HCT116 (cell line): ENCODE data around the gene CIZ1. TPM values are rescaled to one million over a fixed set of nuclear protein-coding genes. Genes with fewer than 3 reads are reported as not detected.

ENCODE experiments used
- ATAC-seq: fragments of 200-7000 bp; cut with Tn5 transposase; 2 replicates; pipeline ENCODE4 v1.9.1; 2020; ENCODE audit warnings: mild to moderate bottlenecking, moderate library complexity
- BruUV-seq: library from RNA; stranded (reverse); fragments of 400-500 nt; replicated peaks from 2 replicates; lab custom pipeline; 2021; lab: Mats Ljungman, UMichigan
- CTCF ChIA-PET: fragments of 300-600 bp; sonication (Branson Sonifier 250); formaldehyde crosslinking; loops from one replicate; lab custom pipeline; 2021; ENCODE audit warnings: antibody characterized with exemption; lab: Charles Lee
- POLR2A ChIA-PET: fragments of 300-600, 350-600 bp; sonication (Branson Sonifier 250); formaldehyde crosslinking; loops from one replicate; lab custom pipeline; 2021; ENCODE audit warnings: antibody characterized with exemption; lab: Charles Lee
- RAD21 ChIA-PET, 2 experiments: fragments of 300-600 bp; sonication (Branson Sonifier 250); formaldehyde crosslinking; loops; one replicate each; lab custom pipeline; 2023; ENCODE audit warnings: low total read pairs in 2 of 2; ENCODE audit not compliant: uncharacterized antibody in 2 of 2, unreplicated experiment in 2 of 2, low non-redundant PET in 1 of 2; lab: Charles Lee
- DNase-seq: peaks from one replicate; pipeline ENCODE4 v3.0.0-alpha.2; 2010; ENCODE audit warnings: low read depth, low spot score
- H2AFZ ChIP-seq: fragments of 200-600 bp; shearing (Covaris generic), sonication (generic); 2 replicates; pipeline ENCODE4 v1.6.1; 2017; ENCODE audit warnings: low read depth, mixed run types, mixed read lengths, antibody characterized with exemption, low read length; ENCODE audit not compliant: poor library complexity, severe bottlenecking
- H3K27ac ChIP-seq: 2 replicates; pipeline ENCODE4 v1.5.1; 2012; ENCODE audit warnings: low read depth, low read length
- H3K27me3 ChIP-seq: fragments of 200-600 bp; sonication (generic); 2 replicates; pipeline ENCODE4 v1.6.1; 2016; ENCODE audit warnings: mixed run types, low read length, mixed read lengths; ENCODE audit not compliant: insufficient read depth
- H3K36me3 ChIP-seq, 2 experiments: fragments of 200-500 bp in 1 of 2; fragments of 200-600 bp in 1 of 2; sonication (Bioruptor generic) in 1 of 2; sonication (generic) in 1 of 2; 2 replicates each; pipeline versions ENCODE4 v1.5.1 to v1.6.1; 2014 to 2016; ENCODE audit warnings: low read length in 2 of 2, inconsistent platforms in 1 of 2, mixed read lengths in 1 of 2, mixed run types in 1 of 2; ENCODE audit not compliant: insufficient read depth in 2 of 2, control insufficient read depth in 1 of 2
- H3K4me1 ChIP-seq, 2 experiments: fragments of 200-600 bp in 1 of 2; sonication (generic) in 1 of 2; 2 replicates each; pipeline versions ENCODE4 v1.5.1 to v1.6.1; 2012 to 2017; ENCODE audit warnings: low read length in 2 of 2, inconsistent platforms in 1 of 2, mild to moderate bottlenecking in 1 of 2, mixed read lengths in 1 of 2, mixed run types in 1 of 2, moderate library complexity in 1 of 2; ENCODE audit not compliant: insufficient read depth in 2 of 2, control insufficient read depth in 1 of 2
- H3K4me2 ChIP-seq: fragments of 200-600 bp; sonication (generic); 2 replicates; pipeline ENCODE4 v1.6.1; 2017; ENCODE audit warnings: mixed run types, low read length, mixed read lengths
- H3K4me3 ChIP-seq, 2 experiments: fragments of 200-600 bp in 1 of 2; sonication (generic) in 1 of 2; replicated peaks in 1 of 2; 2 replicates each; pipeline ENCODE4 v1.5.1; 2011 to 2016; ENCODE audit warnings: low read length in 2 of 2, control low read depth in 1 of 2, low read depth in 1 of 2, mild to moderate bottlenecking in 1 of 2, mixed read lengths in 1 of 2, mixed run types in 1 of 2
- H3K79me2 ChIP-seq: fragments of 200-600 bp; sonication (generic); 2 replicates; pipeline ENCODE4 v1.6.1; 2017; ENCODE audit warnings: mild to moderate bottlenecking, mixed run types, low read length, moderate library complexity, mixed read lengths; ENCODE audit not compliant: insufficient read depth
- H3K9ac ChIP-seq: fragments of 200-600 bp; sonication (generic); 2 replicates; pipeline ENCODE4 v1.6.1; 2016; ENCODE audit warnings: low read length, mixed read lengths
- H3K9me2 ChIP-seq: fragments of 200-600 bp; sonication (generic), shearing (Covaris generic); 2 replicates; pipeline ENCODE4 v1.6.1; 2017; ENCODE audit warnings: mixed run types, mild to moderate bottlenecking, moderate library complexity; ENCODE audit not compliant: insufficient read depth
- H3K9me3 ChIP-seq, 2 experiments: fragments of 200-500 bp in 1 of 2; fragments of 200-600 bp in 1 of 2; sonication (Bioruptor generic) in 1 of 2; sonication (generic) in 1 of 2; 2 replicates each; pipeline ENCODE4 v1.6.1; 2014 to 2017; ENCODE audit warnings: low read length in 2 of 2, mixed read lengths in 2 of 2, inconsistent platforms in 1 of 2, low read depth in 1 of 2, mild to moderate bottlenecking in 1 of 2, mixed run types in 1 of 2, moderate library complexity in 1 of 2; ENCODE audit not compliant: control insufficient read depth in 1 of 2, insufficient read depth in 1 of 2
- H4K20me1 ChIP-seq: fragments of 200-600 bp; sonication (generic), shearing (Covaris generic); 2 replicates; pipeline ENCODE4 v1.6.1; 2017; ENCODE audit warnings: mixed run types, mild to moderate bottlenecking, moderate library complexity; ENCODE audit not compliant: insufficient read depth
- CBX3 ChIP-seq: IDR thresholded peaks from 2 replicates; pipeline ENCODE4 v1.6.1; 2012; ENCODE audit warnings: low read depth
- CEBPB ChIP-seq: IDR thresholded peaks from 2 replicates; pipeline ENCODE4 v1.6.1; 2012; ENCODE audit warnings: low read depth
- EZH2phosphoT487 ChIP-seq: fragments of 200-600 bp; IDR thresholded peaks from 2 replicates; pipeline ENCODE4 v1.6.1; 2018; ENCODE audit warnings: antibody characterized with exemption, borderline replicate concordance
- JUND ChIP-seq: IDR thresholded peaks from 2 replicates; pipeline ENCODE4 v1.6.1; 2012
- POLR2A ChIP-seq: IDR thresholded peaks from 2 replicates; pipeline ENCODE4 v1.7.0; 2011; ENCODE audit warnings: borderline replicate concordance; ENCODE audit not compliant: insufficient read depth, insufficient read length; ENCODE audit errors: extremely low read depth
- RAD21 ChIP-seq: IDR thresholded peaks from 2 replicates; pipeline ENCODE4 v1.6.1; 2012; ENCODE audit warnings: low read depth, mild to moderate bottlenecking
- SP1 ChIP-seq: IDR thresholded peaks from 2 replicates; pipeline ENCODE4 v1.6.1; 2012; ENCODE audit warnings: low read depth
- YY1 ChIP-seq: IDR thresholded peaks from 2 replicates; pipeline ENCODE4 v1.6.1; 2011; ENCODE audit warnings: low read length, low read depth, moderate library complexity, mild to moderate bottlenecking; ENCODE audit not compliant: insufficient replicate concordance; ENCODE audit errors: extremely low read depth
- intact Hi-C: fragments of 100-400 bp; cut with micrococcal nuclease; formaldehyde crosslinking; loops from 2 replicates; pipeline ENCODE4 v1.10.0; 2022
- total RNA-seq: library from RNA; stranded (reverse); gene quantifications from one replicate; pipeline ENCODE4 v1.2.1, GENCODE V29; 2021; ENCODE audit not compliant: unreplicated experiment
- TF ChIP-seq, protein P1 (sequence below): IDR thresholded peaks from 2 replicates; pipeline ENCODE4 v1.6.1; 2012
- TF ChIP-seq, protein P2 (sequence below): IDR thresholded peaks from 2 replicates; pipeline ENCODE4 v1.6.1; 2012; ENCODE audit warnings: low read depth
- TF ChIP-seq, protein P3 (sequence below), 3 experiments: fragments of 200-600 bp in 1 of 3; sonication (generic) in 1 of 3; IDR thresholded peaks in 2 of 3; conservative IDR thresholded peaks in 1 of 3; 2 replicates each; pipeline ENCODE4 v1.5.1; 2012 to 2017; ENCODE audit warnings: low read depth in 2 of 3, low read length in 2 of 3, antibody characterized with exemption in 1 of 3, borderline replicate concordance in 1 of 3, control low read depth in 1 of 3, mild to moderate bottlenecking in 1 of 3, mixed read lengths in 1 of 3, mixed run types in 1 of 3, moderate library complexity in 1 of 3; ENCODE audit not compliant: insufficient read depth in 1 of 3
- TF ChIP-seq, protein P4 (sequence below): IDR thresholded peaks from 2 replicates; pipeline ENCODE4 v1.6.1; 2011; ENCODE audit warnings: mild to moderate bottlenecking, low read length, moderate library complexity; ENCODE audit not compliant: insufficient replicate concordance; ENCODE audit errors: extremely low read depth

The CIZ1 gene
- total RNA-seq, 1 experiment from 2014 or later = 144 TPM

DNA sequence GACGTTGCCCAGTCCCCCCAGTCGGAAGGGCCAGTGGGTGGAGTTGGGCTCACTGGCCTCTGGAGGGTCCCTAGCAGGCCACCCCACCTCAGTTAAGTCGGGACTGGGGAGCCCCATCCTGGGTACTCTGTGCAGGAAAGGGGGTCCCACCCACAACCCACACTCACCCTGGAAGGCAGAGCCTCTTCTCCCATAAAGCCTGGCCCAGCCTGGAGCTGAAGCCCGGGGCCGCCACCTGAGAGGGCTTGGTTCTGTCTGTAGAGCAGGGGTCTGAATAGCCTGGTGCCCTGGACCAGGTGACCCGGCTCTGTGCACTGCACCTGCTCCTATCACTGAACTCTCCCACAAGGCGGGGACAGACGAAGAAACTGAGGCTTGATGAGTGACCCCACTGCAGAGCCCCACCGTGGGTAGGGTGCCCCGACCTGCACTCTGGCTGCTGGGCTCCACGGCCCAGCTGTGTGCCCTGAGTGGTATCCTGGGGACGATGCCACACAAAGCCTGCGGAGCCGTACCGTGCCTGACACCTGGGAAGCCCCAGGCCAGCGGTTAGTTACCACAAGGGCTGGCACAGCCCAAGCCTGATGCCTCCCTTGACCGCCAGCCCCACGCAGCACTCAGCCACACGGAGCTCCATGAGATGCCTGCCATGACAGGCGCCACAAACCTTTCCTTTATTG is 71.2 kb downstream of the CIZ1 start:
- no peaks in the 10 kb centered on the region for H3K27me3 ChIP-seq
- no peaks in the 10 kb centered on the region for H3K9me2 ChIP-seq
- H3K9me3 ChIP-seq = no peaks in the 10 kb centered on the region
- H3K4me3 ChIP-seq = no peak overlapping the region
- no peak for DNase-seq
- H4K20me1 ChIP-seq = peaks cover 9% of the 10 kb centered on the region; the same call in 1 of the 2 replicates
- no peak overlapping the region for H3K27ac ChIP-seq
- no peak for ATAC-seq
- intact Hi-C loops = no loop called here
- RAD21 ChIA-PET = no interaction called here
- no TSS peak for BruUV-seq
- no peak overlapping the region for H3K4me2 ChIP-seq
- H2AFZ ChIP-seq = no peak overlapping the region
- H3K79me2 ChIP-seq = peaks cover 16% of the 10 kb centered on the region
- no peak for TF ChIP-seq POLR2A
- no peak for TF ChIP-seq YY1
- TF ChIP-seq, protein P1, sequence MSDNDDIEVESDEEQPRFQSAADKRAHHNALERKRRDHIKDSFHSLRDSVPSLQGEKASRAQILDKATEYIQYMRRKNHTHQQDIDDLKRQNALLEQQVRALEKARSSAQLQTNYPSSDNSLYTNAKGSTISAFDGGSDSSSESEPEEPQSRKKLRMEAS = no peak
- TF ChIP-seq, protein P2, sequence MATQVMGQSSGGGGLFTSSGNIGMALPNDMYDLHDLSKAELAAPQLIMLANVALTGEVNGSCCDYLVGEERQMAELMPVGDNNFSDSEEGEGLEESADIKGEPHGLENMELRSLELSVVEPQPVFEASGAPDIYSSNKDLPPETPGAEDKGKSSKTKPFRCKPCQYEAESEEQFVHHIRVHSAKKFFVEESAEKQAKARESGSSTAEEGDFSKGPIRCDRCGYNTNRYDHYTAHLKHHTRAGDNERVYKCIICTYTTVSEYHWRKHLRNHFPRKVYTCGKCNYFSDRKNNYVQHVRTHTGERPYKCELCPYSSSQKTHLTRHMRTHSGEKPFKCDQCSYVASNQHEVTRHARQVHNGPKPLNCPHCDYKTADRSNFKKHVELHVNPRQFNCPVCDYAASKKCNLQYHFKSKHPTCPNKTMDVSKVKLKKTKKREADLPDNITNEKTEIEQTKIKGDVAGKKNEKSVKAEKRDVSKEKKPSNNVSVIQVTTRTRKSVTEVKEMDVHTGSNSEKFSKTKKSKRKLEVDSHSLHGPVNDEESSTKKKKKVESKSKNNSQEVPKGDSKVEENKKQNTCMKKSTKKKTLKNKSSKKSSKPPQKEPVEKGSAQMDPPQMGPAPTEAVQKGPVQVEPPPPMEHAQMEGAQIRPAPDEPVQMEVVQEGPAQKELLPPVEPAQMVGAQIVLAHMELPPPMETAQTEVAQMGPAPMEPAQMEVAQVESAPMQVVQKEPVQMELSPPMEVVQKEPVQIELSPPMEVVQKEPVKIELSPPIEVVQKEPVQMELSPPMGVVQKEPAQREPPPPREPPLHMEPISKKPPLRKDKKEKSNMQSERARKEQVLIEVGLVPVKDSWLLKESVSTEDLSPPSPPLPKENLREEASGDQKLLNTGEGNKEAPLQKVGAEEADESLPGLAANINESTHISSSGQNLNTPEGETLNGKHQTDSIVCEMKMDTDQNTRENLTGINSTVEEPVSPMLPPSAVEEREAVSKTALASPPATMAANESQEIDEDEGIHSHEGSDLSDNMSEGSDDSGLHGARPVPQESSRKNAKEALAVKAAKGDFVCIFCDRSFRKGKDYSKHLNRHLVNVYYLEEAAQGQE = no peak
- no peak for TF ChIP-seq CEBPB
- no peak for TF ChIP-seq EZH2phosphoT487
- TF ChIP-seq RAD21 = no peak
- TF ChIP-seq CBX3 = no peak
- no peak for TF ChIP-seq JUND
- TF ChIP-seq, protein P3, sequence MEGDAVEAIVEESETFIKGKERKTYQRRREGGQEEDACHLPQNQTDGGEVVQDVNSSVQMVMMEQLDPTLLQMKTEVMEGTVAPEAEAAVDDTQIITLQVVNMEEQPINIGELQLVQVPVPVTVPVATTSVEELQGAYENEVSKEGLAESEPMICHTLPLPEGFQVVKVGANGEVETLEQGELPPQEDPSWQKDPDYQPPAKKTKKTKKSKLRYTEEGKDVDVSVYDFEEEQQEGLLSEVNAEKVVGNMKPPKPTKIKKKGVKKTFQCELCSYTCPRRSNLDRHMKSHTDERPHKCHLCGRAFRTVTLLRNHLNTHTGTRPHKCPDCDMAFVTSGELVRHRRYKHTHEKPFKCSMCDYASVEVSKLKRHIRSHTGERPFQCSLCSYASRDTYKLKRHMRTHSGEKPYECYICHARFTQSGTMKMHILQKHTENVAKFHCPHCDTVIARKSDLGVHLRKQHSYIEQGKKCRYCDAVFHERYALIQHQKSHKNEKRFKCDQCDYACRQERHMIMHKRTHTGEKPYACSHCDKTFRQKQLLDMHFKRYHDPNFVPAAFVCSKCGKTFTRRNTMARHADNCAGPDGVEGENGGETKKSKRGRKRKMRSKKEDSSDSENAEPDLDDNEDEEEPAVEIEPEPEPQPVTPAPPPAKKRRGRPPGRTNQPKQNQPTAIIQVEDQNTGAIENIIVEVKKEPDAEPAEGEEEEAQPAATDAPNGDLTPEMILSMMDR (IDR thresholded peaks at IDR 0.05 in 2 of 3, conservative IDR thresholded peaks at IDR 0.05 in 1 of 3; ENCODE audit: borderline replicate concordance in 1 of 3, insufficient read depth in 1 of 3, low read depth in 2 of 3, low read length in 2 of 3) = no peak
- TF ChIP-seq, protein P4, sequence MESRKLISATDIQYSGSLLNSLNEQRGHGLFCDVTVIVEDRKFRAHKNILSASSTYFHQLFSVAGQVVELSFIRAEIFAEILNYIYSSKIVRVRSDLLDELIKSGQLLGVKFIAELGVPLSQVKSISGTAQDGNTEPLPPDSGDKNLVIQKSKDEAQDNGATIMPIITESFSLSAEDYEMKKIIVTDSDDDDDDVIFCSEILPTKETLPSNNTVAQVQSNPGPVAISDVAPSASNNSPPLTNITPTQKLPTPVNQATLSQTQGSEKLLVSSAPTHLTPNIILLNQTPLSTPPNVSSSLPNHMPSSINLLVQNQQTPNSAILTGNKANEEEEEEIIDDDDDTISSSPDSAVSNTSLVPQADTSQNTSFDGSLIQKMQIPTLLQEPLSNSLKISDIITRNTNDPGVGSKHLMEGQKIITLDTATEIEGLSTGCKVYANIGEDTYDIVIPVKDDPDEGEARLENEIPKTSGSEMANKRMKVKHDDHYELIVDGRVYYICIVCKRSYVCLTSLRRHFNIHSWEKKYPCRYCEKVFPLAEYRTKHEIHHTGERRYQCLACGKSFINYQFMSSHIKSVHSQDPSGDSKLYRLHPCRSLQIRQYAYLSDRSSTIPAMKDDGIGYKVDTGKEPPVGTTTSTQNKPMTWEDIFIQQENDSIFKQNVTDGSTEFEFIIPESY = no peak
- TF ChIP-seq SP1 = no peak
- POLR2A ChIA-PET = no interaction called here
- peaks cover 3 to 11% of the 10 kb centered on the region in 2 experiments for H3K4me1 ChIP-seq
- CTCF ChIA-PET = no interaction called here
- H3K9ac ChIP-seq = no peak overlapping the region
- peaks cover 6 to 30% of the 10 kb centered on the region in 2 experiments; a peak in 3 of 4 replicates for H3K36me3 ChIP-seq
